ENCODE results near the gene DNAJC13. TPM values are rescaled to one million over a fixed set of nuclear protein-coding genes. Genes with fewer than 3 reads are reported as not detected.

Gene DNAJC13
- total RNA-seq, 1 experiment from 2014 or later: 18.1 TPM

DNA sequence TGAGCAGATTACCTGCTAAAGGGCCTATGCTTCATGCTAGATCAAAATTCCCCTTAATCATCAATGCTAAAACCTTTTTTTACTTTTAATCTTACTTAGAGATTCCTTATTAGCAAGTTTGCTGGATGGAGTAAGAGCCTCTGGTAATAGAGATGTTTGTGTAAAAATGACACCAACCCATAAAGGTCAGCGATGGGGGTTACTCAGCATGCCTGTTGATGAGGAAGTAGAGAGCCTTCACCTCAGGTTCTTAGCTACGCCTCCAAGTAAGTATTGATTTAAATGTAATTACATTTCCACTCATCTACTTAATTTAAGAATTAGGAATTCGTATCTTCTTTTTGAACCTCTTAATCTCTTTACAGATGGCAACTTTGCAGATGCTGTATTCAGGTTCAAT lies 38.8 kb downstream of the DNAJC13 start:
- Histone ChIP-seq H3K14ac (ENCODE audit: insufficient read depth, low read length) (no peak overlapping the region), H2BK20ac (ENCODE audit: low read depth, low read length, poor library complexity, severe bottlenecking) (no peak overlapping the region), H3K27me3 (ENCODE audit: insufficient read depth, low read length) (no peaks in the 10 kb centered on the region), H2AFZ (ENCODE audit: low read length) (no peak overlapping the region), H3K9ac (ENCODE audit: extremely low read depth, insufficient read length, low read length) (no peak overlapping the region), H4K5ac (ENCODE audit: insufficient read length, low read depth, low read length) (no peak overlapping the region), H3K9me3 (ENCODE audit: control insufficient read depth, low read depth, low read length) (no peaks in the 10 kb centered on the region), H3K23me2 (ENCODE audit: insufficient read length, low read depth, low read length, poor library complexity, severe bottlenecking) (no peaks in the 10 kb centered on the region), H3K79me2 (ENCODE audit: insufficient read depth, low read length) (no peaks in the 10 kb centered on the region), H4K91ac (ENCODE audit: insufficient read length, low read depth, low read length) (no peak overlapping the region), H3K18ac (ENCODE audit: insufficient read length, low read depth, low read length) (no peak overlapping the region), H2BK120ac (ENCODE audit: low read depth, low read length, poor library complexity, severe bottlenecking) (no peak overlapping the region), H2BK5ac (ENCODE audit: insufficient read length, low read length) (no peak overlapping the region), H3K4me1 (ENCODE audit: insufficient read depth, low read length) (no peaks in the 10 kb centered on the region), H2BK15ac (ENCODE audit: low read depth, low read length) (no peak overlapping the region), H3K4ac (ENCODE audit: low read depth, low read length) (no peak overlapping the region), H3K4me2 (ENCODE audit: insufficient read depth, insufficient read length, low read length) (no peak overlapping the region), H2AK5ac (ENCODE audit: insufficient read length, low read length) (no peak overlapping the region), H3K27ac (ENCODE audit: insufficient read length, low read depth, low read length) (no peak overlapping the region), H3K79me1 (ENCODE audit: insufficient read depth, low read depth, low read length, poor library complexity, severe bottlenecking) (no peaks in the 10 kb centered on the region), H4K8ac (replicated peaks; ENCODE audit: insufficient read length, low read depth, low read length) (no peak overlapping the region), H4K20me1 (ENCODE audit: control insufficient read depth, insufficient read depth, insufficient read length) (no peaks in the 10 kb centered on the region), H3K23ac (ENCODE audit: insufficient read length, low read depth, low read length) (no peak overlapping the region), H2BK12ac (ENCODE audit: insufficient read length, low read depth, low read length) (no peak overlapping the region), H3K56ac (ENCODE audit: insufficient read length, low read depth, low read length) (no peak overlapping the region), H3T11ph (ENCODE audit: low read length) (no peak overlapping the region)
- no peaks in the 10 kb centered on the region for H3K27me3 Mint-ChIP-seq (ENCODE audit: low read depth)
- no CpG with 5 or more reads among the region's 3 CpGs for WGBS (ENCODE audit: extremely low coverage, insufficient read length, low lambda C conversion rate)
- no peaks in the 10 kb centered on the region for H3K4me1 Mint-ChIP-seq
- H3K36me3 Mint-ChIP-seq (ENCODE audit: insufficient read depth in 1 of 3, low read depth in 3 of 3): peaks cover 22 to 67% (median 50%) of the 10 kb centered on the region in 3 experiments; a peak in 6 of 7 replicates
- H3K4me3 Mint-ChIP-seq: no peak overlapping the region
- TF ChIP-seq, protein P1, sequence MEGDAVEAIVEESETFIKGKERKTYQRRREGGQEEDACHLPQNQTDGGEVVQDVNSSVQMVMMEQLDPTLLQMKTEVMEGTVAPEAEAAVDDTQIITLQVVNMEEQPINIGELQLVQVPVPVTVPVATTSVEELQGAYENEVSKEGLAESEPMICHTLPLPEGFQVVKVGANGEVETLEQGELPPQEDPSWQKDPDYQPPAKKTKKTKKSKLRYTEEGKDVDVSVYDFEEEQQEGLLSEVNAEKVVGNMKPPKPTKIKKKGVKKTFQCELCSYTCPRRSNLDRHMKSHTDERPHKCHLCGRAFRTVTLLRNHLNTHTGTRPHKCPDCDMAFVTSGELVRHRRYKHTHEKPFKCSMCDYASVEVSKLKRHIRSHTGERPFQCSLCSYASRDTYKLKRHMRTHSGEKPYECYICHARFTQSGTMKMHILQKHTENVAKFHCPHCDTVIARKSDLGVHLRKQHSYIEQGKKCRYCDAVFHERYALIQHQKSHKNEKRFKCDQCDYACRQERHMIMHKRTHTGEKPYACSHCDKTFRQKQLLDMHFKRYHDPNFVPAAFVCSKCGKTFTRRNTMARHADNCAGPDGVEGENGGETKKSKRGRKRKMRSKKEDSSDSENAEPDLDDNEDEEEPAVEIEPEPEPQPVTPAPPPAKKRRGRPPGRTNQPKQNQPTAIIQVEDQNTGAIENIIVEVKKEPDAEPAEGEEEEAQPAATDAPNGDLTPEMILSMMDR (conservative IDR thresholded peaks at IDR 0.05): no peak
- no peaks in the 10 kb centered on the region for H3K9me3 Mint-ChIP-seq
- DNase-seq: no peak
- H3K27ac Mint-ChIP-seq: no peak overlapping the region
